LNCaP clone FGC (cell line): ENCODE measurements around the gene PRDX2.
A peak's percentile ranks its signal among the peaks of the same experiment; 100 is the strongest.

ENCODE experiments used
- DNase-seq: peaks from one replicate; pipeline ENCODE4 v3.0.0-alpha.2; 2011; ENCODE audit warnings: low read depth
- H3K4me3 ChIP-seq: 2 replicates; pipeline ENCODE4 v1.5.1; 2011; ENCODE audit warnings: mild to moderate bottlenecking, low read depth, low read length, control low read depth
- TF ChIP-seq, protein P1 (sequence below): IDR thresholded peaks from 2 replicates; pipeline ENCODE4 v1.5.1; 2012; ENCODE audit warnings: mild to moderate bottlenecking; ENCODE audit not compliant: control insufficient read depth, insufficient read depth; ENCODE audit errors: extremely low read depth

The PRDX2 gene

DNA sequence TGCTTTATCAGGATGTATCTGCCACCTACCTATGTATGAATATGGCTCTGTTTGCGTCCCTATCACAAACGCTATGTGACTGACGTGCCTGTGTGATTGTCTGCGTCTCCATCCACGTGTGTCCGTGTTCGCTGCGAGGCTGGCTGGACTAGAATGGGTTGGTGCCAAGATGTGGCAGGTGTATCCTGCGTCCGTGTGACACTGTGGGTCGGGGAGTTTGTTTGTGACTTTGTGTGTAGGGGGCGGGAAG is 19.5 kb downstream of the PRDX2 start:
- TF ChIP-seq, protein P1, sequence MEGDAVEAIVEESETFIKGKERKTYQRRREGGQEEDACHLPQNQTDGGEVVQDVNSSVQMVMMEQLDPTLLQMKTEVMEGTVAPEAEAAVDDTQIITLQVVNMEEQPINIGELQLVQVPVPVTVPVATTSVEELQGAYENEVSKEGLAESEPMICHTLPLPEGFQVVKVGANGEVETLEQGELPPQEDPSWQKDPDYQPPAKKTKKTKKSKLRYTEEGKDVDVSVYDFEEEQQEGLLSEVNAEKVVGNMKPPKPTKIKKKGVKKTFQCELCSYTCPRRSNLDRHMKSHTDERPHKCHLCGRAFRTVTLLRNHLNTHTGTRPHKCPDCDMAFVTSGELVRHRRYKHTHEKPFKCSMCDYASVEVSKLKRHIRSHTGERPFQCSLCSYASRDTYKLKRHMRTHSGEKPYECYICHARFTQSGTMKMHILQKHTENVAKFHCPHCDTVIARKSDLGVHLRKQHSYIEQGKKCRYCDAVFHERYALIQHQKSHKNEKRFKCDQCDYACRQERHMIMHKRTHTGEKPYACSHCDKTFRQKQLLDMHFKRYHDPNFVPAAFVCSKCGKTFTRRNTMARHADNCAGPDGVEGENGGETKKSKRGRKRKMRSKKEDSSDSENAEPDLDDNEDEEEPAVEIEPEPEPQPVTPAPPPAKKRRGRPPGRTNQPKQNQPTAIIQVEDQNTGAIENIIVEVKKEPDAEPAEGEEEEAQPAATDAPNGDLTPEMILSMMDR: no peak
- H3K4me3 ChIP-seq: peak overlapping the region; percentile 55
- no peak for DNase-seq

DNA sequence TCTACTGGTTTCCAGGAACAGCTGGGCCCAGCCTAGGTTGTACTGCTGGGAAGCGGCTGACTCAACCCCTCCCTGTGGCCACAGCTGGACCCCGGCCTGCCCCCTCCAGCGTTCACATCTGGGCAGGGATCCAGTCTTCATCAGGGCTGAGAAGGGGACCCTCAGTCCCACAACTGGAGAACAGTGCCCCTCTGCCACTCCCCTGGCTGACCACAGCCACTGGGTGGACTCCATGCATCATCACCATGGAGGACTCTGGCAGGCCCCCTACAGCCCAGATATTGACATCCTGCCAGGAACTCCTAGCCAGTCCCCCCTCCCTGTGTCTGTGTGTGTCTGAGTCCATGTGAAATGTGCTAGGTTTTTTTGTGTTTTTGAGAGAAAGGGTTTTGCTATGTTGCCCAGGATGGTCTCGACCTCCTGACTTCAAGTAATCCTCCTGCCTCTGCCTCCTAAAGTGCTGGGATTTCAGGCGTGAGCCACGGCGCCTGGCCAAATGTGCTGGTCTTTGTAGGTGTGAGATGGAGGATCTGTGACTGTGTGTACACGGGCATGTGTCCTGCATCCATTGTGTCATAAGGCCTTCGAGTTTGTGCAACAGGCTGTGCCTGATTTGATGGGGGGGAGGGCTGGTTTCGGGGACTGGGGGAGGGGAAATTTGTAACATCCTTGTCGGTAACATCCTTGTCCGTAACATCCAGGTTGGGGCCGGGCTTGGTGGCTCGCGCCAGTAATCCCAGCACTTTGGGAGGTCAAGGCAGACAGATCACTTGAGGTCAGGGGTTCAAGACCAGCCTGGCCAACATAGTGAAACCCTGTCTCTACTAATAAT is 22.2 kb downstream of the PRDX2 start:
- TF ChIP-seq, protein P1: no peak
- H3K4me3 ChIP-seq: no peak overlapping the region
- DNase-seq: no peak

DNA sequence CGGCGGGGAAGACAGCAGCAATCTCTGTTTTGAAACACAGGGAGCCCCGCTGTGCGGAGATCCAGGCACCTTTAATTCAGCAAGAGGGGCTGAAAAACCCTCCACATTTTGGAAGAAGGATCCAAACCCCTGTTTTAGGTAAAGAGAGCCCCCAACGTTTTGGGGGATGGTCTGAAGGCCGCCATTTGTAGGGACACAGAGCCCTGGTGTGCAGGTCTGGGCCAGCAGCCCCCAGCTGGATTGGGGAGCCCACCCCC is 22.8 kb downstream of the PRDX2 start:
- H3K4me3 ChIP-seq: no peak overlapping the region
- TF ChIP-seq, protein P1: no peak
- DNase-seq: no peak

DNA sequence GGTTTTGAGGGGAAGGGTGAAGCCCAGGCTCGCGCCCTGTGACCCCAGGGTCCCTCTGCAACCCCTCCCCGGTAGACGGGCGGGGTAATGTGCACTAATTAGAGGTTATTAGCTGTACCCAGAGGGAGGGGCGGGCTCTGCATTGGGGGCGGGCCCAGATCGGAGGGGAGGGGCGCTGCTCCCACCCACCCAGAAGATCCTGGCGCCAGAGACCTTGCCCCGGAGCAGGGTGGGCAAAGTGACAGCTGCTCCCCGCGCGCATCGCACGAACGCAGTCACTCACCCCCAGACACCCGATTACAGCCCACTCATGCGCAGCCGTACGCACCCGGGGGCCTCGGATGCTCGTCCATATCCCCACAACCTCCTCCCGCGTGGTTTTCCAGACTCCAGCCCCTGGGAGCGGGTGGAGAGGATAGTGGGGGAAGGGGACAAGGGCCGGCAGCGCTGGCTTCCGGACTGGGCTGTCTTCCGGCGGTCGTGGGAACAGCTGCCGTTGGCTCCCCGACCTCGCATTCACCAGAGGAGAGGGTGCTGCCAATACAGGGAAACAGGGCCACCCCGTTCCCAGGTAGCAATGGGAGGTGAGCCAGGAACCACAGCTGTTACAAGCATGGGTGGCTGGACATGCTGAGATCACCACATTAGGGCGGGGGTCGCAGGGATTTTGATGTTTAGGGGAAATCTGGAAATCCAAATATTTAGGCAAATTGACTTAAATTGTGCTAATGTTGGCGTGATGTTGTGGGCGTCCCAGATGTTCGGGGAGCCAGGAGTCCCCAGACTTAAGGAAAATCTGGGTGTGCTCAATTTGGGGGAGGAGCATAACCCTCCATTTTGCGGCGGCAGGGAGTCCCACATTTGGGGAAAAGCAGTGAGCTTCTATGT is 23.3 kb downstream of the PRDX2 start:
- peak overlapping the region; percentile 50 for H3K4me3 ChIP-seq
- TF ChIP-seq, protein P1: no peak
- DNase-seq: no peak

DNA sequence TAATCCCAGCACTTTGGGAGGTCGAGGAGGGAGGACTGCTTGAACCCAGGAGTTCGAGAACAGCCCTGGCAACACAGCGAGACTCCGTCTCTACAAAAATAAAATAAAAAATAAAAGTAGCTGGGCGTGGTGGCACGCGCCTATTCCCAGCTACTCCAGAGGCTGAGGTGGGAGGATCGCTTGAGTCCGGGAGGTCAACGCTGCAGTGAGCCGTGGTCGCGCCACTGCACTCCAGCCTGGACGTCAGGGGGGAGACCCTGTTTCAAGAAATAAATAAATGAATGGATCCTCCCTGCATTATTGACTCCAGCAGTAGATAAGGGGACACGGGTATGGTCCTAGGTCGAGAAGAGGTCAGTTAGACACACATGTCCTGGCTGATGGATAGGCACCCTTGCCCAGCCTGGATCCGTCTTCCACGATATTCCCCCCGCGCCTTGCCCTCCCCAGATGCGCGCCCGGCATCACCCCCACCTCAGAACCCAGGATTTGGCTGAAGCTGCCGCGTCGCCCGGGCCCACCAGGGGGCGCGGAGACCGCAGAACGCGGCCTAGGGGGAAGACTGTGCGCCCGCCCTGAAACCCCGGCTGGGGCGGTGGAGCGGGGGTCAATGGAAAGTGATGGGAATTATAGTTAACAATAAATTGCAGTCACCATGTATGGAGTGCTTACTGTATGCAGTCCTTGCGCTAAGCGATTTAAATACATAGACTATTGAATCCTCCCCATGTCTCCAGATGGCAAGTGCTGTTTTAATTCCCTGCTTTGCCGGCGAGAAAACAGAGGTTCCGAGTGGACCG is 24.2 kb downstream of the PRDX2 start:
- TF ChIP-seq, protein P1: peak; percentile 82
- DNase-seq: no peak
- H3K4me3 ChIP-seq: peak overlapping the region; percentile 50

DNA sequence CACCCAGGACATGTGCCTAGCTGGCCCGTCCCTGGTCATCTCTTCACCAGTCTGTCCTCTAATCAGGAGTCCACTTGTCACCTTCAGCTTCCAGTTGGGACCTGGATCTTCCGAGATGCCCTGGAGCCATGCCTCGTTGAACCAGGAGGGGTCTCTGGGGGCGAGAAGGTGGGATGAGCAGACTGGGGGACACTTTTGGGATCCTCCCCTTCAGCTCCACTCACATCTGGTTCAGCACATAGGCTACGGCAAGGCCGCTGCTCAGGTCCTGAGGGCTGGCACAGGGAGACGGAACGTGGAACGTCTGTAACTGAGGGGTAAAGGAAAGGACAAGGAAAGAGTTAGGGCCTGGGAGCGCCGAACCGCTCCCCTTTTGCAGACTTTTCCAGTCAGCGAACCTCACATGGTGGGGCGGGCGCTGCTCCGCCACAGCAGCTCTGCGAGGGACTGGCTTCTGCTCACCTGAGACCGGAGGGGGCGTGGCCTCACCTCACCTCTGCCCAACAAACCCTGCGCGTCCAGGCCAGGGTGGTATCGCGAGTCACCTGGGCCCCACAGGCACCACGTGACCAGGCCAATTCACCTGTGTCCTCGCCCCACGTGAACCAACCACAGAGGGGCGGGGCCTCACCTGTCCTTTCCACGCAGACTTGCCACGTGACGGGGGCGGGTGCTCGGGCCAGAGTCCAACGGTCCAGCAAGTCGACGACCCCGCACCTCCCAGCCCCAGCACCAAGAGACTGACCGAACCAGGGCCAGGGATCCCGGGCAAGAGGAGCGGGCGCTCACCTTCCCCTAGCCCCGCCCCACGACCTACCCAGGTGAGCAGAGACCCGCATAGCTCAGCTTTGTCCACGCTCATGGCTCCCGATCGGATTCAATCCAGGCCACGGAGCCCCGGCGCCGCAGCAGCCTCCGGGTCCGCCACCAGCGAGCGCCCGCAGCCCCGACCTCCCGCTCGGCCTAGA is 26.7 kb downstream of the PRDX2 start, which contains the start of gene HOOK2:
TSS of gene HOOK2 (minus strand) at position 965 of the 968 bp plus-strand sequence. CDS start at position 862, 103 bp downstream.
- TF ChIP-seq, protein P1: no peak
- peak within 1 kb of the TSS; percentile 87 for H3K4me3 ChIP-seq
- DNase-seq: peak; percentile 98
